Thoracic aorta (tissue), 2 donors: ENCODE results near the gene HS6ST3. TPM values are rescaled to one million over a fixed set of nuclear protein-coding genes. Genes with fewer than 3 reads are reported as not detected.

Experiments used
- ATAC-seq: fragments of 150-250 bp; one replicate; pipeline ENCODE4 v1.8.0; 2017; ENCODE audit warnings: low read depth; ENCODE audit not compliant: insufficient number of reproducible peaks, low FRiP score
- DNase-seq: peaks from one replicate; pipeline ENCODE4 v3.0.0-alpha.2; 2020; ENCODE audit warnings: low spot score
- H3K27ac ChIP-seq, 2 donors: fragments of 200-600 bp; sonication (generic); 1 replicate in 1 of 2; 2 replicates in 1 of 2; pipeline ENCODE4 v1.5.1; 2016; ENCODE audit warnings: mild to moderate bottlenecking in 2 of 2, moderate library complexity in 2 of 2
- H3K27me3 ChIP-seq: fragments of 200-600 bp; sonication (generic); replicated peaks from 2 replicates; pipeline ENCODE4 v1.6.0; 2016; ENCODE audit warnings: mild to moderate bottlenecking; ENCODE audit not compliant: insufficient read depth
- H3K36me3 ChIP-seq: fragments of 200-600 bp; sonication (generic); one replicate; pipeline ENCODE4 v1.5.1; 2016
- H3K4me1 ChIP-seq, 2 donors: fragments of 200-600 bp; sonication (generic); 1 replicate in 1 of 2; 2 replicates in 1 of 2; pipeline versions ENCODE4 v1.5.1 to v1.6.0; 2016; ENCODE audit warnings: low read depth in 2 of 2, mild to moderate bottlenecking in 1 of 2; ENCODE audit not compliant: control insufficient read depth in 1 of 2
- H3K4me3 ChIP-seq: fragments of 200-600 bp; sonication (generic); 2 replicates; pipeline ENCODE4 v1.5.1; 2016; ENCODE audit warnings: mild to moderate bottlenecking
- H3K9me3 ChIP-seq: fragments of 200-600 bp; sonication (generic); 2 replicates; pipeline ENCODE4 v1.5.1; 2016
- total RNA-seq, 2 donors: library from RNA; depleted of rRNA; stranded (reverse); fragments of >200 nt; gene quantifications; one replicate each; pipeline versions ENCODE4 v1.1.0 to v1.2.3, GENCODE V29; 2016
- TF ChIP-seq, protein P1 (sequence below): fragments of 200-600 bp; sonication (generic); IDR thresholded peaks from one replicate; pipeline ENCODE4 v1.5.1; 2019; ENCODE audit warnings: antibody characterized with exemption

The HS6ST3 gene
- total RNA-seq, 2 donors from 2014 or later, result 1.1 to 1.8 TPM

DNA sequence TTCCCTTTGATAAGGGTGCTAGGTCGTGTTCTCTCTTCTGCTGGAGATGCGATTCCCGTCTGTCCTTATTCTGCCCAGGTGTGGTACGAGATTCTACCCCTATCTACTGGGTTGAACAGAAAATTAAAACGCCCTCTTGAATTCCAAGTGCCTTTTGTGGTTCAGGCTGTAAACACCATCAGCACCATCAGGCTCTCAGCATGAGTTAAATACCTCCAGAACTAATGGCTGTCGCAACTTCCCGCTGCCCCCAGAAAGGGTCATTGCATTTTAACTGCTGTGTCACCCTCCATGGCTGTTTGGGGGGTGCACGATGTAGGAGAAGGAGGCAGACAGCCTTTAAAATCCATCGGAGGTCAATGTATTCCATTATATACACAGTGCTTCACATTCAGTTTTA, 727.0 kb downstream of the HS6ST3 start:
- Histone ChIP-seq H3K4me1 (peaks cover 14 to 58% of the 10 kb centered on the region in 2 donors), H3K27me3 (no peaks in the 10 kb centered on the region), H3K9me3 (no peaks in the 10 kb centered on the region), H3K27ac (peak overlapping the region; percentile 51 to 61), H3K4me3 (peak overlapping the region; percentile 29), H3K36me3 (no peaks in the 10 kb centered on the region)
- DNase-seq (no peak), ATAC-seq (no peak)
- TF ChIP-seq, protein P1, sequence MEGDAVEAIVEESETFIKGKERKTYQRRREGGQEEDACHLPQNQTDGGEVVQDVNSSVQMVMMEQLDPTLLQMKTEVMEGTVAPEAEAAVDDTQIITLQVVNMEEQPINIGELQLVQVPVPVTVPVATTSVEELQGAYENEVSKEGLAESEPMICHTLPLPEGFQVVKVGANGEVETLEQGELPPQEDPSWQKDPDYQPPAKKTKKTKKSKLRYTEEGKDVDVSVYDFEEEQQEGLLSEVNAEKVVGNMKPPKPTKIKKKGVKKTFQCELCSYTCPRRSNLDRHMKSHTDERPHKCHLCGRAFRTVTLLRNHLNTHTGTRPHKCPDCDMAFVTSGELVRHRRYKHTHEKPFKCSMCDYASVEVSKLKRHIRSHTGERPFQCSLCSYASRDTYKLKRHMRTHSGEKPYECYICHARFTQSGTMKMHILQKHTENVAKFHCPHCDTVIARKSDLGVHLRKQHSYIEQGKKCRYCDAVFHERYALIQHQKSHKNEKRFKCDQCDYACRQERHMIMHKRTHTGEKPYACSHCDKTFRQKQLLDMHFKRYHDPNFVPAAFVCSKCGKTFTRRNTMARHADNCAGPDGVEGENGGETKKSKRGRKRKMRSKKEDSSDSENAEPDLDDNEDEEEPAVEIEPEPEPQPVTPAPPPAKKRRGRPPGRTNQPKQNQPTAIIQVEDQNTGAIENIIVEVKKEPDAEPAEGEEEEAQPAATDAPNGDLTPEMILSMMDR, result no peak

DNA sequence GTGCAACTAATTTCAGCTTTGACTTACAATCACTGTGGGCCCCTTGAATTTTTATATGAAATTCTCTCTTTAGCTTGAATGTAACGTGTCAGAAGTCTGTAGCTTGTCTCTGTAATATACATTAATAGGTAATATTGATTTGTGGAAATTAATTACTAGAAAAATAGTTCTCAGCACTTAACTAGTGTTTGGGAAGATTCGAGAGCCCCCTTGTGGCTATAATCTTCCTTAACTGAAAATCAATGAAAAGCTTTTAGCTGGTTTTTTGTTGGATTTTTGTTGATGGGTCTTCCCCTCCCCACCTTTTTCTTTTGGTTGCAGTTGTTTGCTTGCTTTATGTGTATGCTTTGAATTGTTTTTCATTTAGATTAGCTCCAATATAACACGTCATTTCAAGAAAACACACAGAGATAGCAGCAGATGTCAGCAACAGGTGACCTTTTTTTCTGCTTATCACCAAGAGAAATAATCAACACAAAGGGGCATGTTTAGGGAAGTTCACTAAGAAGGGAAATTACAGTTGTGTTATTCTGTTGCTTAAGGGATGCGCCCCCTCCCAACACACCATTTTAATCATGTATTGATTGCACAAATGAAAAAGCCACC, 727.5 kb downstream of the HS6ST3 start:
- no peak for DNase-seq
- Histone ChIP-seq H3K27me3 (no peaks in the 10 kb centered on the region), H3K27ac (no peak overlapping the region)

DNA sequence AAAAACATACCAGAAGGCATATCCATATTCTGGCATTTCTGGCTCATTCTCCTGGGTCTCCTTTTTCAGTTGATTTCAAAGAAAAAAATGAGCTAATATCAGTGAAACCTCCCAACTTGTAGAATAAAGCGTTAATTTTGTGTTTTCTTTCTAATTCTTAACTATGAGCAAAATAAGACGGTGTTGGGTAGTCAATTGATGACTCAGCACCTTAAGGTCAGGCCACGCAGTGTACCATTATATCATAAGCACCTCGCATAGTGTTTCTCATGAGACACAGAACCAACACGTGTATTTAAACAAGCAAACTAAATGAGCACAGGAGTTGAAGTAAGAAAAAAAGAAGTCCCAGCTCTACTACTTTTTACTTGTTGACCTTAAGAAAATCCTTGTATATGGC, 729.5 kb downstream of the HS6ST3 start:
- no peak for DNase-seq
- ATAC-seq, result no peak
- no peaks in the 10 kb centered on the region for H3K27me3 ChIP-seq
- TF ChIP-seq, protein P1, result no peak
- H3K4me1 ChIP-seq, result peaks cover 18 to 59% of the 10 kb centered on the region in 2 donors
- no peaks in the 10 kb centered on the region for H3K9me3 ChIP-seq
- no peak overlapping the region for H3K4me3 ChIP-seq
- no peak overlapping the region for H3K27ac ChIP-seq
- no peaks in the 10 kb centered on the region for H3K36me3 ChIP-seq

More for the DNA sequence above, 727.5 kb downstream of the HS6ST3 start:
- Histone ChIP-seq H3K36me3 (no peaks in the 10 kb centered on the region), H3K4me3 (no peak overlapping the region), H3K9me3 (no peaks in the 10 kb centered on the region), H3K4me1 (peaks cover 14 to 58% of the 10 kb centered on the region in 2 donors)
- no peak for ATAC-seq
- TF ChIP-seq, protein P1, result peak; percentile 66

DNA sequence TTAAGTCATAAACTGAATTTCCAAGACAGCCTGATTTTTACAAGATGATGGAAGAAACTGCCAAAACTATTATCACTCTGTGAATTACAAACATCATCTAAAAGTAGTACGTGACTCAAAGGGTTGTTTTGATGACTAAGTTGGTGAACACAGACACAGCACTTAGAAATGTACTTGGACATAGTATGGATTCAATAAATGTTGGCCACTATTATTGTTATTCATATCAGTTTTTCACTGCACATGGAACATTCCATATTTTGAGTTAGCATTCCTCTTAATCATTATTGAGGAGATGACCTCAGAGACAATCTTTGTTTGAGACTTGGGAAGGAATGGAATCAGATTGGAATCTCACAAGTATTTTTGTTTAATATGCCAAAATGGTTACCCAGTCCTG, 731.5 kb downstream of the HS6ST3 start:
- no peak overlapping the region for H3K4me3 ChIP-seq
- peak overlapping the region; percentile 10 to 36 for H3K27ac ChIP-seq
- ATAC-seq (no peak), DNase-seq (no peak)
- peaks cover 9 to 44% of the 10 kb centered on the region in 2 donors for H3K4me1 ChIP-seq
- no peaks in the 10 kb centered on the region for H3K27me3 ChIP-seq
- H3K36me3 ChIP-seq, result no peaks in the 10 kb centered on the region
- TF ChIP-seq, protein P1, result no peak
- no peaks in the 10 kb centered on the region for H3K9me3 ChIP-seq

DNA sequence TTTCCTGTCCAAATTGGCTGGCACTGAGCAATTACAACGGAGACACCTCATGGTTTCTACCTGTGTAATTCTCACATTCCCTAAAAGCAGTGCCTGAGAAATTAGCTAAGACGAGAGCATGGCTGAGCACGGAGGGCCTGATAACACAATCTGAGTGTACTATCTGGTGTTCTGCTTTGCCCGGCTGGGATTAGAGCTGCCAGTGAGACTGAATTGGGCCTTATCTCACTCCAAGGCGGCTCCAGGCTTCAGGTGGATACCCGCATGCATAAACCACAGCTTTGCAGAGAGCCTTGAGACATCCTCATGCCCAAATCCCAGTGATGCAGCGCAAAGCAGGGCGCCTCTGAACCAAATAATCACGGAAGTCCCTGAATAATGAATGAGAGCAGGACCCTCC, 732.1 kb downstream of the HS6ST3 start:
- H3K27ac ChIP-seq, result peak overlapping the region; percentile 10 to 13
- no peak for ATAC-seq
- TF ChIP-seq, protein P1, result no peak
- H3K36me3 ChIP-seq, result no peaks in the 10 kb centered on the region
- peaks cover 5 to 40% of the 10 kb centered on the region in 2 donors for H3K4me1 ChIP-seq
- H3K9me3 ChIP-seq, result no peaks in the 10 kb centered on the region
- no peak overlapping the region for H3K4me3 ChIP-seq
- no peaks in the 10 kb centered on the region for H3K27me3 ChIP-seq
- DNase-seq, result no peak
